HepG2 (cell line): ENCODE data around the gene TRMT2A. TPM values are rescaled to one million over a fixed set of nuclear protein-coding genes. Genes with fewer than 3 reads are reported as not detected.

Experiments
- ATAC-seq: fragments of 200-7000 bp; cut with Tn5 transposase; 3 replicates; pipeline ENCODE4 v1.9.1; 2020; ENCODE audit warnings: mild to moderate bottlenecking, moderate library complexity
- BruUV-seq: library from RNA; stranded (reverse); fragments of 400-500 nt; replicated peaks from 2 replicates; lab custom pipeline; 2021; lab: Mats Ljungman, UMichigan
- CTCF ChIA-PET: fragments of 300-600 bp; formaldehyde crosslinking; extraction: SDS; loops from one replicate; lab custom pipeline; 2021; ENCODE audit warnings: low total read pairs, inconsistent platforms, low intra/inter-chr PET ratio; lab: Yijun Ruan, JAX
- POLR2A ChIA-PET: fragments of 350-600 bp; sonication (Branson Sonifier 250); formaldehyde crosslinking; loops from one replicate; lab custom pipeline; 2020; ENCODE audit warnings: antibody characterized with exemption, inconsistent platforms; lab: Yijun Ruan, JAX
- DNase-seq: peaks from one replicate; pipeline ENCODE4 v3.0.0-alpha.2; 2015; ENCODE audit warnings: low spot score
- FAIRE-seq: peaks from 3 replicates; lab custom pipeline; 2011; peaks lifted over from hg19 to GRCh38; lab: Jason Lieb, UNC
- H2AFZ ChIP-seq: one replicate; pipeline ENCODE4 v1.6.1; 2011; ENCODE audit warnings: low read length, inconsistent platforms
- H3K27ac ChIP-seq: fragments of 300-600 bp; 3 replicates; pipeline ENCODE4 v1.8.0; 2011; ENCODE audit warnings: mixed run types, mild to moderate bottlenecking, mixed read lengths, low read length, inconsistent platforms; ENCODE audit not compliant: insufficient read depth; ENCODE audit errors: extremely low read length
- H3K27me3 ChIP-seq, 2 experiments: fragments of 200-600 bp in 1 of 2; 2 replicates in 1 of 2; 3 replicates in 1 of 2; pipeline versions ENCODE4 v1.6.0 to v1.8.0; 2011; ENCODE audit warnings: low read length in 2 of 2, mild to moderate bottlenecking in 2 of 2, moderate library complexity in 2 of 2, inconsistent platforms in 1 of 2; ENCODE audit not compliant: insufficient read depth in 2 of 2, control insufficient read depth in 1 of 2
- H3K36me3 ChIP-seq, 2 experiments: fragments of 200-600 bp in 1 of 2; replicated peaks in 1 of 2; 2 replicates in 1 of 2; 3 replicates in 1 of 2; pipeline versions ENCODE4 v1.5.1 to v1.8.0; 2011; ENCODE audit warnings: low read length in 2 of 2, inconsistent platforms in 1 of 2; ENCODE audit not compliant: insufficient read depth in 2 of 2, control insufficient read depth in 1 of 2
- H3K4me1 ChIP-seq: 2 replicates; pipeline ENCODE4 v1.5.1; 2012; ENCODE audit warnings: low read length, inconsistent platforms; ENCODE audit not compliant: insufficient read depth
- H3K4me2 ChIP-seq: 2 replicates; pipeline ENCODE4 v1.6.0; 2011; ENCODE audit warnings: low read depth, low read length, inconsistent platforms
- H3K4me3 ChIP-seq, 3 experiments: fragments of 200-600 bp in 1 of 3; sonication (generic), shearing (Covaris generic) in 1 of 3; replicated peaks in 1 of 3; 2 replicates each; pipeline ENCODE4 v1.5.1; 2011 to 2016; ENCODE audit warnings: low read length in 3 of 3, inconsistent platforms in 2 of 3, low read depth in 2 of 3, mild to moderate bottlenecking in 2 of 3, control low read depth in 1 of 3, mixed read lengths in 1 of 3; ENCODE audit not compliant: insufficient read depth in 1 of 3
- H3K79me2 ChIP-seq: one replicate; pipeline ENCODE4 v1.6.1; 2011; ENCODE audit warnings: low read length, inconsistent platforms; ENCODE audit not compliant: insufficient read depth
- H3K9ac ChIP-seq: 2 replicates; pipeline ENCODE4 v1.6.0; 2011; ENCODE audit warnings: mild to moderate bottlenecking, low read depth, low read length, inconsistent platforms; ENCODE audit not compliant: insufficient read depth
- H3K9me3 ChIP-seq: 2 replicates; pipeline ENCODE4 v1.5.1; 2012; ENCODE audit warnings: mild to moderate bottlenecking, low read length
- H4K20me1 ChIP-seq: 2 replicates; pipeline ENCODE4 v1.6.0; 2011; ENCODE audit warnings: inconsistent platforms, mild to moderate bottlenecking, low read length, moderate library complexity; ENCODE audit not compliant: insufficient read depth
- ADNP ChIP-seq: sonication (generic); formaldehyde crosslinking; IDR thresholded peaks from 2 replicates; pipeline ENCODE4 v1.4.0; 2020; ENCODE audit warnings: missing genetic modification reagents
- AGO1 ChIP-seq: fragments of 200-400 bp; formaldehyde crosslinking; IDR thresholded peaks from 2 replicates; pipeline ENCODE4 v1.6.1; 2017; ENCODE audit warnings: mild to moderate bottlenecking, low read depth, low read length, moderate library complexity; ENCODE audit not compliant: poor library complexity, severe bottlenecking
- AGO2 ChIP-seq: fragments of 200-400 bp; formaldehyde crosslinking; optimal IDR thresholded peaks from 2 replicates; pipeline ENCODE3; 2017; ENCODE audit warnings: mild to moderate bottlenecking, low read depth, low read length, moderate library complexity
- AHR ChIP-seq: IDR thresholded peaks from 2 replicates; pipeline ENCODE4 v1.6.1; 2018; ENCODE audit warnings: missing genetic modification reagents, missing compliant biosample characterization
- ATRX ChIP-seq: sonication (generic); formaldehyde crosslinking; IDR thresholded peaks from 2 replicates; pipeline ENCODE4 v1.4.0; 2020; ENCODE audit warnings: missing genetic modification reagents, borderline replicate concordance
- FOXP1 ChIP-seq, 2 experiments: fragments of 450-650 bp in 1 of 2; IDR thresholded peaks; 2 replicates each; pipeline ENCODE4 v1.6.1; 2017 to 2018; ENCODE audit warnings: antibody characterized with exemption in 1 of 2
- HOXA7 ChIP-seq: sonication (generic); formaldehyde crosslinking; IDR thresholded peaks from 2 replicates; pipeline ENCODE4 v1.8.1; 2022; ENCODE audit warnings: mild to moderate bottlenecking, missing genetic modification reagents, moderate library complexity
- IRF2 ChIP-seq: IDR thresholded peaks from 2 replicates; pipeline ENCODE4 v1.6.1; 2018; ENCODE audit warnings: missing genetic modification reagents, missing compliant biosample characterization
- MAFG ChIP-seq: sonication (generic); formaldehyde crosslinking; IDR thresholded peaks from 2 replicates; pipeline ENCODE4 v1.5.1; 2020; ENCODE audit warnings: mild to moderate bottlenecking, missing genetic modification reagents
- NONO ChIP-seq, 2 experiments: fragments of 450-650 bp in 1 of 2; sonication (generic) in 1 of 2; formaldehyde crosslinking in 1 of 2; IDR thresholded peaks in 1 of 2; conservative IDR thresholded peaks in 1 of 2; 2 replicates each; pipeline versions ENCODE4 v1.6.1 to v1.8.0; 2017 to 2022; ENCODE audit warnings: mild to moderate bottlenecking in 1 of 2, missing genetic modification reagents in 1 of 2, moderate library complexity in 1 of 2
- POLR2A ChIP-seq, 2 experiments: IDR thresholded peaks; 2 replicates each; pipeline ENCODE4 v1.6.1; 2011; ENCODE audit warnings: low read depth in 2 of 2, low read length in 2 of 2, mild to moderate bottlenecking in 1 of 2, moderate library complexity in 1 of 2; ENCODE audit not compliant: insufficient read depth in 1 of 2
- POLR2G ChIP-seq: fragments of 200-400 bp; formaldehyde crosslinking; IDR thresholded peaks from 2 replicates; pipeline ENCODE4 v1.6.1; 2018; ENCODE audit warnings: mild to moderate bottlenecking, low read depth, low read length, moderate library complexity
- PRMT3 ChIP-seq: sonication (generic); formaldehyde crosslinking; IDR thresholded peaks from 2 replicates; pipeline ENCODE4 v1.8.1; 2022; ENCODE audit warnings: low read depth, mild to moderate bottlenecking, moderate library complexity, missing genetic modification reagents, borderline replicate concordance
- RBM22 ChIP-seq: fragments of 200-400 bp; formaldehyde crosslinking; optimal IDR thresholded peaks from 2 replicates; pipeline ENCODE3; 2017; ENCODE audit warnings: mild to moderate bottlenecking, low read length, moderate library complexity
- SSRP1 ChIP-seq: IDR thresholded peaks from 2 replicates; pipeline ENCODE4 v1.6.1; 2016; ENCODE audit warnings: control low read depth
- ZNF142 ChIP-seq: sonication (generic); formaldehyde crosslinking; IDR thresholded peaks from 2 replicates; pipeline ENCODE4 v1.4.0; 2020; ENCODE audit warnings: missing genetic modification reagents
- WGBS: methylation state at CpG from one replicate; pipeline ENCODE4 v1.1.6; 2017; ENCODE audit warnings: low lambda C conversion rate; 5-methylcytosine and 5-hydroxymethylcytosine counted together
- in situ Hi-C: cut with HindIII; loops from 2 replicates; pipeline ENCODE4 v1.10.0; 2017; ENCODE audit warnings: low pct_unique_long_range_greater_than_20kb; ENCODE audit not compliant: extremely low pct_ligation_motif_present
- intact Hi-C: fragments of 100-400 bp; cut with micrococcal nuclease; formaldehyde crosslinking; loops from one replicate; pipeline ENCODE4 v1.10.0; 2022; ENCODE audit not compliant: unreplicated experiment
- polyA plus RNA-seq, 8 experiments: library from polyadenylated mRNA; depleted of rRNA in 3 of 8; stranded (reverse) in 7 of 8; unstranded in 1 of 8; fragments of >200 nt; fragmentation: Illumina TruSeq in 4 of 8; extraction: Trizol in 4 of 8; gene quantifications; 2 replicates each; pipeline versions ENCODE4 v1.2.1 to v1.2.3, GENCODE V29; 2011 to 2016; ENCODE audit warnings: low read depth in 4 of 8, missing spikeins in 1 of 8, mixed read lengths in 1 of 8; ENCODE audit not compliant: insufficient read depth in 1 of 8
- total RNA-seq, 5 experiments: library from RNA; depleted of rRNA; stranded (reverse); fragments of >200 nt; fragmentation: Illumina TruSeq; extraction: Trizol; gene quantifications; 2 replicates each; pipeline ENCODE4 v1.2.3, GENCODE V29; 2016; ENCODE audit warnings: low read depth in 1 of 5
- TF ChIP-seq, protein P1 (sequence below): sonication (generic); formaldehyde crosslinking; IDR thresholded peaks from 2 replicates; pipeline ENCODE4 v1.4.0; 2020; ENCODE audit warnings: mild to moderate bottlenecking, missing genetic modification reagents

TRMT2A gene
- total and polyA plus RNA-seq, 2 of the 13 experiments (the other 11 are each of a cell fraction or from before 2014, with no cell fraction given): 24.0 to 30.3 TPM

DNA sequence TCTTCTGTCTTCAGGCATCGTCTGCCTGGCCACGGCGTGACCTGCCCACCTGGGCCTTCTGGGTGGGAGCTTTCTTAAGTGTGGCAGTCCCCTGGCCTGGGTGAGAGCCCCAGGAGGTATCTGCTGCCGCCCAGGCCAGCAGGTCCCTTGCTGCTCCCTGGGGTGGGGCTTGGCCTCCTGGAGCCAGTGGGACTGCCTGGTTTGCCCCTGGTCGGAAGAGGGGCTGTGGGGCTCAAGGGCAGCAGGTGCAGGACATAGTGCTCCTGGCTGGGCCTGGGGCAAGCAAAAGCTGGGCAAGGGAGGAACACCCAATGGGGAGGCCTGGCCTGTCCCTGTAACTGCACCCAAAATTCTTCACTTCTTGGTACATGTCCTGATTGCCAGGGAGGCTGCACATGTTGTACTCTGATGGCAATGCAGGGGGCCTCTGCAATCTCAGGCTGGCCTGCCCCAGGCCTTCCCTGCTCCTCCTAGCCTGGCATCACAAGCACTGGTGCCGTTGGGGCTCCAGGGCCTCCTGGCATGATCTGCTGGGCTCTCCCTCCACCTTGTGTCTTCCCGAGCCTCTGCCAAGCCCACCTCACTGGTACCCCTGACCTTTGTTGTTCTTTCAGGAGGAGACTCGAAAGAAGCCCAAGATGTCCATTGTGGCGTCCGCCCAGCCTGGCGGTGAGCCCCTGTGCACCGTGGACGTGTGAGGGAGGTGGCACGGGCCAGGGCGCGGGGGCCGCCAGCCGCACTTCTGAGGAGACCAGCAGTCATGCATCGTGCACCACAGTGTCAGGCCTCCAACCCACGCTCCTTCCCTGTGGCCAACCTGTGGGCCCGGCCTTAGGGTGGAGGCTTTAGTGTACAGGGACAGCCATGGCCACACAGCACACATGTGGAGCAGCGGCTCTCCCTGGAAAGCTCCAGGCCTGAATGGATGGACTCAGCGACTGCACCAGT lies 7.3 kb downstream of the TRMT2A start:
- peaks cover 4% of the 10 kb centered on the region; the same call in 1 of the 2 replicates for H4K20me1 ChIP-seq
- WGBS: 94% methylated on average over 8 of the region's 23 CpGs
- peaks cover 10% of the 10 kb centered on the region for H3K4me1 ChIP-seq
- no peaks in the 10 kb centered on the region for H3K27me3 ChIP-seq
- H3K4me2 ChIP-seq: no peak overlapping the region
- intact Hi-C loops: no loop called here
- no TSS peak for BruUV-seq
- POLR2A ChIA-PET: no interaction called here
- H3K79me2 ChIP-seq: no peaks in the 10 kb centered on the region
- peaks cover 42 to 94% of the 10 kb centered on the region in 2 experiments for H3K36me3 ChIP-seq
- DNase-seq (no peak), FAIRE-seq (no peak), ATAC-seq (no peak)
- CTCF ChIA-PET: no interaction called here
- in situ Hi-C loops: no loop called here
- H3K9me3 ChIP-seq: no peaks in the 10 kb centered on the region
- no peak overlapping the region for H2AFZ ChIP-seq
- H3K27ac ChIP-seq: no peak overlapping the region
- no peak overlapping the region for H3K4me3 ChIP-seq
- TF ChIP-seq NONO (IDR thresholded peaks at IDR 0.05) (no peak), NONO (CRISPR knock-in tag; conservative IDR thresholded peaks at IDR 0.05) (0 out of 2 replicates have a peak, but pooled peaks have one; percentile 38), AHR (no peak), FOXP1 (IDR thresholded peaks at IDR 0.05) (no peak), FOXP1 (CRISPR knock-in tag; IDR thresholded peaks at IDR 0.05) (no peak), AGO2 (peak; percentile 96), POLR2G (peak; percentile 27; the same call in 1 of the 2 replicates), ATRX (CRISPR knock-in tag) (no peak), POLR2A (IDR thresholded peaks at IDR 0.05; ENCODE audit: insufficient read depth in 1 of 2, low read depth in 2 of 2, low read length in 2 of 2) (peak; percentile 33 to 47; a peak in 2 of 4 replicates), HOXA7 (CRISPR knock-in tag) (no peak), PRMT3 (CRISPR knock-in tag) (no peak), IRF2 (CRISPR knock-in tag) (no peak), AGO1 (peak; percentile 76), SSRP1 (CRISPR knock-in tag) (no peak), ZNF142 (CRISPR knock-in tag) (no peak), RBM22 (peak; percentile 66), ADNP (CRISPR knock-in tag) (no peak), MAFG (no peak)
- TF ChIP-seq, protein P1, sequence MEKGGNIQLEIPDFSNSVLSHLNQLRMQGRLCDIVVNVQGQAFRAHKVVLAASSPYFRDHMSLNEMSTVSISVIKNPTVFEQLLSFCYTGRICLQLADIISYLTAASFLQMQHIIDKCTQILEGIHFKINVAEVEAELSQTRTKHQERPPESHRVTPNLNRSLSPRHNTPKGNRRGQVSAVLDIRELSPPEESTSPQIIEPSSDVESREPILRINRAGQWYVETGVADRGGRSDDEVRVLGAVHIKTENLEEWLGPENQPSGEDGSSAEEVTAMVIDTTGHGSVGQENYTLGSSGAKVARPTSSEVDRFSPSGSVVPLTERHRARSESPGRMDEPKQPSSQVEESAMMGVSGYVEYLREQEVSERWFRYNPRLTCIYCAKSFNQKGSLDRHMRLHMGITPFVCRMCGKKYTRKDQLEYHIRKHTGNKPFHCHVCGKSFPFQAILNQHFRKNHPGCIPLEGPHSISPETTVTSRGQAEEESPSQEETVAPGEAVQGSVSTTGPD: no peak
- H3K9ac ChIP-seq: no peak overlapping the region
